HG02973 (cell line): ENCODE measurements around the gene MAGEA3.
"Not testable (repeated sequence)": the region's sequence is repeated elsewhere in the genome, so short reads cannot be mapped to it uniquely, and the experiment has no call there.

ENCODE experiments used
- ATAC-seq: cut with Tn5 transposase; IDR thresholded peaks from one replicate; pipeline ENCODE4 v1.9.1; 2021; ENCODE audit warnings: moderate library complexity; ENCODE audit not compliant: unreplicated experiment

The MAGEA3 gene

GRCh38 chrX:152735860-152736511 is 37.4 kb downstream of the MAGEA3 start:
- no peak for ATAC-seq

DNA sequence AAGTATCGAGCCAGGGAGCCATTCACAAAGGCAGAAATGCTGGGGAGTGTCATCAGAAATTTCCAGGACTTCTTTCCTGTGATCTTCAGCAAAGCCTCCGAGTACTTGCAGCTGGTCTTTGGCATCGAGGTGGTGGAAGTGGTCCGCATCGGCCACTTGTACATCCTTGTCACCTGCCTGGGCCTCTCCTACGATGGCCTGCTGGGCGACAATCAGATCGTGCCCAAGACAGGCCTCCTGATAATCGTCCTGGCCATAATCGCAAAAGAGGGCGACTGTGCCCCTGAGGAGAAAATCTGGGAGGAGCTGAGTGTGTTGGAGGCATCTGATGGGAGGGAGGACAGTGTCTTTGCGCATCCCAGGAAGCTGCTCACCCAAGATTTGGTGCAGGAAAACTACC is 37.9 kb downstream of the MAGEA3 start:
- ATAC-seq: not testable (repeated sequence)

GRCh38 chrX:152738560-152738959 is 40.0 kb downstream of the MAGEA3 start:
- no peak for ATAC-seq
